DND-41 (cell line): Measurements from ENCODE around the gene PRAC2.

Source experiments
- EZH2 ChIP-seq: IDR thresholded peaks from 3 replicates; pipeline ENCODE4 v1.6.1; 2012; ENCODE audit warnings: borderline replicate concordance, low read depth, mild to moderate bottlenecking, moderate library complexity, low read length, inconsistent platforms; ENCODE audit not compliant: severe bottlenecking
- TF ChIP-seq, protein P1 (sequence below): IDR thresholded peaks from 2 replicates; pipeline ENCODE4 v1.5.1; 2012; ENCODE audit warnings: borderline replicate concordance, low read length, moderate library complexity, mild to moderate bottlenecking; ENCODE audit not compliant: poor library complexity, severe bottlenecking; ENCODE audit errors: extremely low read depth

DNA sequence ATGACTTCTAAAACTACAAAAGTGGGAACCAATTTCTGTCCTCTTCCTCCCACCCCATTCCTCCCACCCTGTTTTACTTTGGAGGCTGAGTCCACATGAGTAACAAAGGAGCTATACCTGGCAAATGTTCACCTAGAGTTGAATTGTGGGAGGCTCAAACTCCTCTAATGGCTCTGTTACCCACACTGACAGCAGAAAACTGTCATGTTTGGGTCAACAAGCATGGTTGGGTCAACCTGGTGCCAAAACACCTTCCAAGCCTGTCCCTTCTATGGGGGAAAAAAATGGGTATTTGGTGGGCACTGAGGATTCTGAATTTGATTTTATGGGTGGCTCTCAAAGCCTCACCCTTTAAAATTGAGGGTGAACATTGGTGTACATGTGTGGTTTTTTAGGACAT, 17.6 kb downstream of the PRAC2 start:
- TF ChIP-seq, protein P1, sequence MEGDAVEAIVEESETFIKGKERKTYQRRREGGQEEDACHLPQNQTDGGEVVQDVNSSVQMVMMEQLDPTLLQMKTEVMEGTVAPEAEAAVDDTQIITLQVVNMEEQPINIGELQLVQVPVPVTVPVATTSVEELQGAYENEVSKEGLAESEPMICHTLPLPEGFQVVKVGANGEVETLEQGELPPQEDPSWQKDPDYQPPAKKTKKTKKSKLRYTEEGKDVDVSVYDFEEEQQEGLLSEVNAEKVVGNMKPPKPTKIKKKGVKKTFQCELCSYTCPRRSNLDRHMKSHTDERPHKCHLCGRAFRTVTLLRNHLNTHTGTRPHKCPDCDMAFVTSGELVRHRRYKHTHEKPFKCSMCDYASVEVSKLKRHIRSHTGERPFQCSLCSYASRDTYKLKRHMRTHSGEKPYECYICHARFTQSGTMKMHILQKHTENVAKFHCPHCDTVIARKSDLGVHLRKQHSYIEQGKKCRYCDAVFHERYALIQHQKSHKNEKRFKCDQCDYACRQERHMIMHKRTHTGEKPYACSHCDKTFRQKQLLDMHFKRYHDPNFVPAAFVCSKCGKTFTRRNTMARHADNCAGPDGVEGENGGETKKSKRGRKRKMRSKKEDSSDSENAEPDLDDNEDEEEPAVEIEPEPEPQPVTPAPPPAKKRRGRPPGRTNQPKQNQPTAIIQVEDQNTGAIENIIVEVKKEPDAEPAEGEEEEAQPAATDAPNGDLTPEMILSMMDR = no peak
- no peak for TF ChIP-seq EZH2
